Measurements from ENCODE around the gene SPEN.

SPEN gene

GRCh38 chr1:15962671-15963362 lies 115.3 kb downstream of the SPEN start:
- H3K4me3 ChIP-seq (ENCODE audit: low read depth in 1 of 2, low read length in 2 of 2) = no peak overlapping the region
- no peaks in the 10 kb centered on the region for H3K9me3 ChIP-seq (ENCODE audit: control insufficient read depth in 1 of 2, low read length in 2 of 2)
- H3K27ac ChIP-seq (ENCODE audit: low read length) = no peak overlapping the region
- no peaks in the 10 kb centered on the region for H3K36me3 ChIP-seq (ENCODE audit: control insufficient read depth in 1 of 2, insufficient read depth in 2 of 2, low read length in 2 of 2)
- no peaks in the 10 kb centered on the region for H3K27me3 ChIP-seq (ENCODE audit: low read depth, low read length)
- H3K4me1 ChIP-seq (ENCODE audit: control insufficient read depth in 1 of 2, insufficient read depth in 2 of 2, low read length in 2 of 2) = peaks cover 8 to 37% of the 10 kb centered on the region in 2 donors

GRCh38 chr1:15963363-15963967 lies 116.0 kb downstream of the SPEN start:
- Histone ChIP-seq H3K27ac (ENCODE audit: low read length) (no peak overlapping the region), H3K36me3 (ENCODE audit: control insufficient read depth in 1 of 2, insufficient read depth in 2 of 2, low read length in 2 of 2) (peaks cover under 1% of the 10 kb centered on the region in 2 donors), H3K4me3 (ENCODE audit: low read depth in 1 of 2, low read length in 2 of 2) (no peak overlapping the region), H3K27me3 (ENCODE audit: low read depth, low read length) (no peaks in the 10 kb centered on the region), H3K9me3 (ENCODE audit: control insufficient read depth in 1 of 2, low read length in 2 of 2) (no peaks in the 10 kb centered on the region), H3K4me1 (ENCODE audit: control insufficient read depth in 1 of 2, insufficient read depth in 2 of 2, low read length in 2 of 2) (peaks cover 8 to 31% of the 10 kb centered on the region in 2 donors)

GRCh38 chr1:15963968-15964648 lies 116.6 kb downstream of the SPEN start:
- peaks cover 8 to 25% of the 10 kb centered on the region in 2 donors for H3K4me1 ChIP-seq (ENCODE audit: control insufficient read depth in 1 of 2, insufficient read depth in 2 of 2, low read length in 2 of 2)
- H3K4me3 ChIP-seq (ENCODE audit: low read depth in 1 of 2, low read length in 2 of 2) = no peak overlapping the region
- peaks cover 4 to 6% of the 10 kb centered on the region in 2 donors for H3K36me3 ChIP-seq (ENCODE audit: control insufficient read depth in 1 of 2, insufficient read depth in 2 of 2, low read length in 2 of 2)
- H3K27ac ChIP-seq (ENCODE audit: low read length) = no peak overlapping the region
- H3K27me3 ChIP-seq (ENCODE audit: low read depth, low read length) = no peaks in the 10 kb centered on the region
- no peaks in the 10 kb centered on the region for H3K9me3 ChIP-seq (ENCODE audit: control insufficient read depth in 1 of 2, low read length in 2 of 2)

- Histone ChIP-seq H3K27ac (ENCODE audit: low read length) (no peak overlapping the region), H3K4me1 (ENCODE audit: control insufficient read depth in 1 of 2, insufficient read depth in 2 of 2, low read length in 2 of 2) (peaks cover 8 to 23% of the 10 kb centered on the region in 2 donors), H3K36me3 (ENCODE audit: control insufficient read depth in 1 of 2, insufficient read depth in 2 of 2, low read length in 2 of 2) (peaks cover 8 to 16% of the 10 kb centered on the region in 2 donors), H3K4me3 (ENCODE audit: low read depth in 1 of 2, low read length in 2 of 2) (no peak overlapping the region), H3K27me3 (ENCODE audit: low read depth, low read length) (no peaks in the 10 kb centered on the region), H3K9me3 (ENCODE audit: control insufficient read depth in 1 of 2, low read length in 2 of 2) (no peaks in the 10 kb centered on the region)
These were observed 117.8 kb downstream of the SPEN start for GRCh38 chr1:15965228-15965767.

GRCh38 chr1:15966081-15966955 lies 118.8 kb downstream of the SPEN start:
- Histone ChIP-seq H3K4me1 (ENCODE audit: control insufficient read depth in 1 of 2, insufficient read depth in 2 of 2, low read length in 2 of 2) (peaks cover 8 to 23% of the 10 kb centered on the region in 2 donors), H3K27me3 (ENCODE audit: low read depth, low read length) (no peaks in the 10 kb centered on the region), H3K9me3 (ENCODE audit: control insufficient read depth in 1 of 2, low read length in 2 of 2) (no peaks in the 10 kb centered on the region), H3K27ac (ENCODE audit: low read length) (no peak overlapping the region), H3K4me3 (ENCODE audit: low read depth in 1 of 2, low read length in 2 of 2) (no peak overlapping the region), H3K36me3 (ENCODE audit: control insufficient read depth in 1 of 2, insufficient read depth in 2 of 2, low read length in 2 of 2) (peaks cover 8 to 16% of the 10 kb centered on the region in 2 donors)

- no peak overlapping the region for H3K4me3 ChIP-seq (ENCODE audit: low read depth in 1 of 2, low read length in 2 of 2)
- no peaks in the 10 kb centered on the region for H3K9me3 ChIP-seq (ENCODE audit: control insufficient read depth in 1 of 2, low read length in 2 of 2)
- peaks cover 11 to 20% of the 10 kb centered on the region in 2 donors for H3K36me3 ChIP-seq (ENCODE audit: control insufficient read depth in 1 of 2, insufficient read depth in 2 of 2, low read length in 2 of 2)
- peaks cover 8 to 23% of the 10 kb centered on the region in 2 donors for H3K4me1 ChIP-seq (ENCODE audit: control insufficient read depth in 1 of 2, insufficient read depth in 2 of 2, low read length in 2 of 2)
- no peak overlapping the region for H3K27ac ChIP-seq (ENCODE audit: low read length)
- H3K27me3 ChIP-seq (ENCODE audit: low read depth, low read length) = no peaks in the 10 kb centered on the region
These were observed 119.4 kb downstream of the SPEN start for GRCh38 chr1:15966956-15967344.

- Histone ChIP-seq H3K4me1 (ENCODE audit: control insufficient read depth in 1 of 2, insufficient read depth in 2 of 2, low read length in 2 of 2) (peaks cover 8 to 21% of the 10 kb centered on the region in 2 donors), H3K9me3 (ENCODE audit: control insufficient read depth in 1 of 2, low read length in 2 of 2) (no peaks in the 10 kb centered on the region), H3K36me3 (ENCODE audit: control insufficient read depth in 1 of 2, insufficient read depth in 2 of 2, low read length in 2 of 2) (peaks cover 20 to 32% of the 10 kb centered on the region in 2 donors), H3K27me3 (ENCODE audit: low read depth, low read length) (no peaks in the 10 kb centered on the region), H3K4me3 (ENCODE audit: low read depth in 1 of 2, low read length in 2 of 2) (no peak overlapping the region), H3K27ac (ENCODE audit: low read length) (no peak overlapping the region)
These were observed 120.7 kb downstream of the SPEN start for GRCh38 chr1:15968172-15968571.

GRCh38 chr1:15969321-15969880 lies 121.9 kb downstream of the SPEN start:
- Histone ChIP-seq H3K27me3 (ENCODE audit: low read depth, low read length) (no peaks in the 10 kb centered on the region), H3K9me3 (ENCODE audit: control insufficient read depth in 1 of 2, low read length in 2 of 2) (no peaks in the 10 kb centered on the region), H3K36me3 (ENCODE audit: control insufficient read depth in 1 of 2, insufficient read depth in 2 of 2, low read length in 2 of 2) (peaks cover 20 to 32% of the 10 kb centered on the region in 2 donors), H3K27ac (ENCODE audit: low read length) (no peak overlapping the region), H3K4me3 (ENCODE audit: low read depth in 1 of 2, low read length in 2 of 2) (no peak overlapping the region), H3K4me1 (ENCODE audit: control insufficient read depth in 1 of 2, insufficient read depth in 2 of 2, low read length in 2 of 2) (peaks cover 8 to 21% of the 10 kb centered on the region in 2 donors)

GRCh38 chr1:15970911-15971310 lies 123.4 kb downstream of the SPEN start:
- H3K4me1 ChIP-seq (ENCODE audit: control insufficient read depth in 1 of 2, insufficient read depth in 2 of 2, low read length in 2 of 2) = peaks cover 10 to 22% of the 10 kb centered on the region in 2 donors
- H3K9me3 ChIP-seq (ENCODE audit: control insufficient read depth in 1 of 2, low read length in 2 of 2) = no peaks in the 10 kb centered on the region
- H3K27ac ChIP-seq (ENCODE audit: low read length) = no peak overlapping the region
- H3K36me3 ChIP-seq (ENCODE audit: control insufficient read depth in 1 of 2, insufficient read depth in 2 of 2, low read length in 2 of 2) = peaks cover 20 to 32% of the 10 kb centered on the region in 2 donors
- H3K4me3 ChIP-seq (ENCODE audit: low read depth in 1 of 2, low read length in 2 of 2) = no peak overlapping the region
- H3K27me3 ChIP-seq (ENCODE audit: low read depth, low read length) = no peaks in the 10 kb centered on the region

- peaks cover 20 to 32% of the 10 kb centered on the region in 2 donors for H3K36me3 ChIP-seq (ENCODE audit: control insufficient read depth in 1 of 2, insufficient read depth in 2 of 2, low read length in 2 of 2)
- no peak overlapping the region for H3K27ac ChIP-seq (ENCODE audit: low read length)
These were observed 124.9 kb downstream of the SPEN start for GRCh38 chr1:15972409-15972808.

More at GRCh38 chr1:15972409-15972808, 124.9 kb downstream of the SPEN start:
- no peaks in the 10 kb centered on the region for H3K27me3 ChIP-seq (ENCODE audit: low read depth, low read length)
- no peaks in the 10 kb centered on the region for H3K9me3 ChIP-seq (ENCODE audit: control insufficient read depth in 1 of 2, low read length in 2 of 2)
- H3K4me3 ChIP-seq (ENCODE audit: low read depth in 1 of 2, low read length in 2 of 2) = no peak overlapping the region
- peaks cover 5 to 17% of the 10 kb centered on the region in 2 donors for H3K4me1 ChIP-seq (ENCODE audit: control insufficient read depth in 1 of 2, insufficient read depth in 2 of 2, low read length in 2 of 2)
